Measurements from ENCODE around the gene CEP83. TPM values are rescaled to one million over a fixed set of nuclear protein-coding genes. Genes with fewer than 3 reads are reported as not detected.
"Not testable (repeated sequence)": the region's sequence is repeated elsewhere in the genome, so short reads cannot be mapped to it uniquely, and the experiment has no call there.

Gene CEP83
- total RNA-seq, 1 donor from 2014 or later: 11.6 TPM

DNA sequence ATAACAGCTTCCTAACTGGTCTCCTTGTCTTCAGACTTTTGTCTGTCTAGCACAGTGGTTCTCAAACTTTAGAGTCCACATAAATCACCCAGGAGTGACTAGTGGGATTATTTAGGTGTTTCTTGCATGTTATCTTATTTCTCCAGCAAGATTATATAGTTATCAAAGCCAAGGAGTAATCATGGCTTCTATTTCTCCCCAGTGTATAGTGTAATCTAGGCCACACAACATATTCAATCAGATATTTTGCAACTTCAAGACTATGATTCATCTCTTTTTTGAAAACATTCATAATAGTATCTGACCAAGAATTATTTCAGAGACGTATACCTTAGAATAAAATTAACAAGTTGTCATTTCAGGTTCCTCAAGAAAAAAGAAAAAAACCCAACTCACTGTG lies 131.9 kb downstream of the CEP83 start:
- Histone ChIP-seq H3K4me3 (no peak overlapping the region), H3K27me3 (ENCODE audit: low read depth) (no peaks in the 10 kb centered on the region), H3K9me3 (no peaks in the 10 kb centered on the region), H3K36me3 (peaks cover under 1% of the 10 kb centered on the region), H3K4me1 (no peaks in the 10 kb centered on the region), H3K27ac (no peak overlapping the region)
- DNase-seq (no peak), ATAC-seq (no peak)
- TF ChIP-seq, protein P1, sequence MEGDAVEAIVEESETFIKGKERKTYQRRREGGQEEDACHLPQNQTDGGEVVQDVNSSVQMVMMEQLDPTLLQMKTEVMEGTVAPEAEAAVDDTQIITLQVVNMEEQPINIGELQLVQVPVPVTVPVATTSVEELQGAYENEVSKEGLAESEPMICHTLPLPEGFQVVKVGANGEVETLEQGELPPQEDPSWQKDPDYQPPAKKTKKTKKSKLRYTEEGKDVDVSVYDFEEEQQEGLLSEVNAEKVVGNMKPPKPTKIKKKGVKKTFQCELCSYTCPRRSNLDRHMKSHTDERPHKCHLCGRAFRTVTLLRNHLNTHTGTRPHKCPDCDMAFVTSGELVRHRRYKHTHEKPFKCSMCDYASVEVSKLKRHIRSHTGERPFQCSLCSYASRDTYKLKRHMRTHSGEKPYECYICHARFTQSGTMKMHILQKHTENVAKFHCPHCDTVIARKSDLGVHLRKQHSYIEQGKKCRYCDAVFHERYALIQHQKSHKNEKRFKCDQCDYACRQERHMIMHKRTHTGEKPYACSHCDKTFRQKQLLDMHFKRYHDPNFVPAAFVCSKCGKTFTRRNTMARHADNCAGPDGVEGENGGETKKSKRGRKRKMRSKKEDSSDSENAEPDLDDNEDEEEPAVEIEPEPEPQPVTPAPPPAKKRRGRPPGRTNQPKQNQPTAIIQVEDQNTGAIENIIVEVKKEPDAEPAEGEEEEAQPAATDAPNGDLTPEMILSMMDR (IDR thresholded peaks at IDR 0.05): no peak
- intact Hi-C loops (cut with DNase I): no loop called here

DNA sequence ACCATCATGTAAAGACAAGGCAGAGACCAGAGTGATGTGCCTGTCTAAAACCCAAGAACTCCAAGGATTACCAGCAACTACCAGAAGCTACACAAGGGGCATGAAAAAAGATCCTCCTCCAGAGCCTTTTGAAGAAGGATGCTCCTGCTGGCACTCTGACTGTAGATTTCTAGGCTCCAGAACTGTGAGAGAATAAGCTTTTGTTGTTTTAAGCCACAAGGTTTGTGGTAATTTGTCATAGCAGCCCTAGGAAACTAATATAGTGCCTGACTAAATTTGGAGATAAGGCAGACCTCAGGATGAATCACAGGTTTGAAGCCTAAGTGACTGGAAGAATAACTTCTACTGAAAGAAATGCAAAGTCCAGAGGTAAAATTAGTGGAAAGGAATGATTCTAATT lies 132.9 kb downstream of the CEP83 start:
- Histone ChIP-seq H3K4me1 (no peaks in the 10 kb centered on the region), H3K27ac (no peak overlapping the region), H3K4me3 (no peak overlapping the region), H3K36me3 (peaks cover 6% of the 10 kb centered on the region), H3K9me3 (no peaks in the 10 kb centered on the region), H3K27me3 (ENCODE audit: low read depth) (no peaks in the 10 kb centered on the region)
- TF ChIP-seq, protein P1 (IDR thresholded peaks at IDR 0.05): no peak
- DNase-seq: no peak
- intact Hi-C loops (cut with DNase I): no loop called here
- ATAC-seq: no peak

DNA sequence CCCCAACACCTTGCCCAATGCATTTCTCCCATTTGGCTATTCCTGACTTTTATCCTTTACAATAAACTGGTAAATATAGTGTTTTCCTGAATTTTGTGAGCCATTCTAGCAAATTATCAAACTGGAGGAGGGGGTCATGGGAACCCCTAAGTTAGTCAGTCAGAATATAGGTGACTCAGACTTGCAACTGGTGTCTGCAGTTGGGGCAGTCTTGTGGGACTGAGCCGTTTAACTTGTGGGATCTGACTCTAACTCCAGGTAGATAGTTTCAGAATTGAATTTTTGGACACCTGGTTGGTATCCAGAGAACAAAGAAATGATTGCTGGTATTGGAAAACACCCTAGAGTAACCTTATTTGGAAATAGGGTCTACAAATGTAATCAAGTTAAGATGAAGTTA lies 133.4 kb downstream of the CEP83 start:
- ATAC-seq (no peak), DNase-seq (no peak)
- Histone ChIP-seq H3K4me3 (no peak overlapping the region), H3K27ac (no peak overlapping the region), H3K27me3 (ENCODE audit: low read depth) (no peaks in the 10 kb centered on the region), H3K4me1 (no peaks in the 10 kb centered on the region), H3K36me3 (peaks cover 6% of the 10 kb centered on the region), H3K9me3 (no peaks in the 10 kb centered on the region)
- intact Hi-C loops (cut with DNase I): no loop called here
- TF ChIP-seq, protein P1 (IDR thresholded peaks at IDR 0.05): no peak

DNA sequence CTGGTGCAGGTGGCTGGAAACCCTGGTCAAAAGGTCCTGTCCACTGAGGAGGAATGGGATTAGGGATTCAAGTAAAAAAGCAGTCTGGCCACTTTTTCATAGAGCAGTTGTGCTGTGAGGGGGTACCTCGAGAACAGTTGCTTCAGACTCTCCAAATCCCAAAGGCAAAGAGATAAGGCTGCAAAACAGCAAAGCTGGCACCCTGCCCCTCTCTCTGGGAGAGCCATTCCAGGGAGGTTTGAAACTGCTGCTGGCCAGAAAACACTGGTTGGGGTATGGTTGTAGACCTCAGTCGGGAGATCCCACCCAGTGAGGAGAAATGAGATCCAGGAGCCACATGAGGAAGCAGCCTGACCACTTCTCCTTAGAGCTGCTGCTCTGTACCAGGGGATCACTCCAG lies 137.3 kb downstream of the CEP83 start:
- Histone ChIP-seq H3K27me3 (ENCODE audit: low read depth) (no peaks in the 10 kb centered on the region), H3K4me1 (no peaks in the 10 kb centered on the region), H3K27ac (no peak overlapping the region), H3K9me3 (peaks cover 21% of the 10 kb centered on the region), H3K4me3 (no peak overlapping the region), H3K36me3 (peaks cover 6% of the 10 kb centered on the region)
- ATAC-seq (no peak), DNase-seq (no peak)
- TF ChIP-seq, protein P1 (IDR thresholded peaks at IDR 0.05): no peak
- intact Hi-C loops (cut with DNase I): no loop called here

DNA sequence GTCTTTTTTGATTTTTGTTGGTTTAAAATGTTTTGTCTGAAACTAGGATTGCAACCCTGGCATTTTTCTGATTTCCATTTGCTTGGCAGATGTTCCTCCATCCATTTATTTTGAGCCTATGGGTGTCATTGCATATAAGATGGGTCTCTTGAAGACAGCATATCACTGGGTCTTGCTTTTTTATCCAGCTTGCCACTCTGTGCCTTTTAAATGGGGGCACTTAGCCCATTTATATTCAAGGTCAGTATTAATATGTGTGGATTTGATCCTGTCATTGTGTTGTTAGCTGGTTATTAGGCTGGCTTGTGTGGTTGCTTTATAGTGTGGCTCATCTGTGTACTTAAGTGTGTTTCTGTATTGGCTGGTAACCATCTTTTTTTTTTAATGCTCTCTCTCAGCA lies 139.6 kb downstream of the CEP83 start:
- H3K9me3 ChIP-seq: peaks cover 26% of the 10 kb centered on the region
- TF ChIP-seq, protein P1 (IDR thresholded peaks at IDR 0.05): no peak

DNA sequence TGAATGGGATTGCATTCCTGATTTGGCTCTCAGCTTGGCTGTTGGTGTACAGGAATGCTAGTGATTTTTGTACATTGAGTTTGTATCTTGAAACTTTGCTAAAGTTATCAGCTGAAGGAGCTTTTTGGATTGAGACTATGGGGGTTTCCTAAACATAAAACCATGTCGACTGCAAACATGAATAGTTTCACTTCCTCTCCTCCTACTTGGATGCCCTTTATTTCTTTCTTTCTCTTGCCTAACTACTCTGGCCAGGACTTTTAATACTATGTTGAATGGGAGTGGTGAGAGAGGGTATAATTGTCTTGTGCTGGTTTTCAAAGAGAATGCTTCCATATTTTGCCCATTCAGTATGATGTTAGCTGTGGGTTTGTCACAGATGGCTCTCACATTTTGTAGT lies 141.5 kb downstream of the CEP83 start:
- TF ChIP-seq, protein P1 (IDR thresholded peaks at IDR 0.05): no peak
- ATAC-seq: no peak
- Histone ChIP-seq H3K36me3 (peaks cover 6% of the 10 kb centered on the region), H3K27ac (no peak overlapping the region), H3K4me3 (no peak overlapping the region), H3K27me3 (ENCODE audit: low read depth) (no peaks in the 10 kb centered on the region), H3K4me1 (no peaks in the 10 kb centered on the region), H3K9me3 (peaks cover 26% of the 10 kb centered on the region)
- DNase-seq: no peak
- intact Hi-C loops (cut with DNase I): no loop called here

More for the DNA sequence above, 139.6 kb downstream of the CEP83 start:
- intact Hi-C loops (cut with DNase I): no loop called here
- no peak for DNase-seq
- Histone ChIP-seq H3K27me3 (ENCODE audit: low read depth) (no peaks in the 10 kb centered on the region), H3K4me1 (no peaks in the 10 kb centered on the region), H3K36me3 (peaks cover 6% of the 10 kb centered on the region), H3K4me3 (no peak overlapping the region), H3K27ac (no peak overlapping the region)
- no peak for ATAC-seq

DNA sequence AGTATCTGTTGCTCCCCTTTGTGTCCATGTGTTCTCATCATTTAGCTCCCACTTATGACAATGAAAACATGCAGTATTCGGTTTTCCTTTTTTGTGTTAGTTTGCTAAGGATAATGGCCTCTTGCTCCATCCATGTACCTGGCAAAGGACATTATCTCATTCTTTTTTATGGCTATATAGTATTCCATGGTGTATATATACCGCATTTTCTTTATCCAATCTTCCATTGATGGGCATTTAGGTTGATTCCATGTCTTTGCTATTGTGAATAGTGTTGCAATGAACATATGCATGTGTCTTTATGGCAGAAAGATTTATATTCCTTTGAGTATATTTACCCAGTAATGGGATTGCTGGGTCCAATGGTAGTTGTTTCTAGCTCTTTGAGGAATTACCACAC lies 143.1 kb downstream of the CEP83 start:
- H3K4me3 ChIP-seq; H3K27ac ChIP-seq; ATAC-seq; H3K27me3 ChIP-seq (ENCODE audit: low read depth); intact Hi-C loops (cut with DNase I); H3K36me3 ChIP-seq; H3K4me1 ChIP-seq; DNase-seq: not testable (repeated sequence)
- H3K9me3 ChIP-seq: peaks cover 26% of the 10 kb centered on the region
